Left ventricle myocardium superior (tissue), 1 donor: ENCODE results near the gene BAHD1. TPM values are rescaled to one million over a fixed set of nuclear protein-coding genes. Genes with fewer than 3 reads are reported as not detected.

ENCODE experiments used
- ATAC-seq: fragments of 200-7000 bp; cut with Tn5 transposase; one replicate; pipeline ENCODE4 v1.9.1; 2020; ENCODE audit warnings: mild to moderate bottlenecking, moderate library complexity
- DNase-seq: peaks from one replicate; pipeline ENCODE4 v3.0.0-alpha.2; 2020
- intact Hi-C: fragments of 100-400 bp; cut with micrococcal nuclease; formaldehyde crosslinking; loops from one replicate; pipeline ENCODE4 v1.11.0; 2022
- total RNA-seq: library from RNA; stranded (reverse); fragmentation: NEBNext Ultra II Directional; extraction: Animal tissue kit (Norgen Biotek cat#: 25700); gene quantifications from one replicate; pipeline ENCODE4 v1.2.1, GENCODE V29; 2021
- donor health status: DM: no; HTN: yes; CAD: no; lungs with severe emphysema.

BAHD1 gene
- total RNA-seq, 1 donor from 2014 or later: 18.1 TPM

GRCh38 chr15:40420793-40421192 is 20.0 kb upstream of the BAHD1 start:
- ATAC-seq (peak; percentile 44), DNase-seq (peak; percentile 65)
- intact Hi-C loops: loop anchor here (10.0 kb wide), 1 partner anchor 136 kb away; the partner anchor contains the start of gene ANKRD63

- DNase-seq: peak; percentile 89
- intact Hi-C loops: loop anchor here (10.0 kb wide), 1 partner anchor 137 kb away; the partner anchor contains the start of gene ANKRD63
- ATAC-seq: peak; percentile 88
Observed at GRCh38 chr15:40421246-40422157, 19.3 kb upstream of the BAHD1 start.

- ATAC-seq (no peak), DNase-seq (no peak)
- intact Hi-C loops: loop anchor here (10.0 kb wide), 1 partner anchor 140 kb away; the partner anchor contains the start of gene ANKRD63
Observed at GRCh38 chr15:40424483-40425115, 16.2 kb upstream of the BAHD1 start.

- intact Hi-C loops: loop anchor here (10.0 kb wide), 1 partner anchor 141 kb away; the partner anchor contains the start of gene ANKRD63
- ATAC-seq: no peak
- no peak for DNase-seq
Observed at GRCh38 chr15:40425681-40426080, 15.1 kb upstream of the BAHD1 start.

- DNase-seq: no peak
- no peak for ATAC-seq
- intact Hi-C loops: loop anchor here (10.0 kb wide), 1 partner anchor 142 kb away; the partner anchor contains the start of gene ANKRD63
Observed at GRCh38 chr15:40427188-40427587, 13.6 kb upstream of the BAHD1 start.

- no peak for DNase-seq
- intact Hi-C loops: loop anchor here (10.0 kb wide), 1 partner anchor 143 kb away; the partner anchor contains the start of gene ANKRD63
- ATAC-seq: no peak
Observed at GRCh38 chr15:40428185-40428584, 12.6 kb upstream of the BAHD1 start.

GRCh38 chr15:40429068-40429710 is 11.6 kb upstream of the BAHD1 start:
- DNase-seq: no peak
- intact Hi-C loops: loop anchor here (10.0 kb wide), 1 partner anchor 144 kb away; the partner anchor contains the start of gene ANKRD63
- no peak for ATAC-seq

GRCh38 chr15:40430271-40430805 is 10.4 kb upstream of the BAHD1 start:
- ATAC-seq: no peak
- intact Hi-C loops: no loop called here
- DNase-seq: no peak

GRCh38 chr15:40435023-40435709 is 5.6 kb upstream of the BAHD1 start:
- ATAC-seq (no peak), DNase-seq (no peak)
- intact Hi-C loops: no loop called here

GRCh38 chr15:40435710-40436089 is 5.1 kb upstream of the BAHD1 start:
- no peak for ATAC-seq
- intact Hi-C loops: no loop called here
- no peak for DNase-seq

- ATAC-seq (no peak), DNase-seq (no peak)
- intact Hi-C loops: no loop called here
Observed at GRCh38 chr15:40436116-40436891, 4.4 kb upstream of the BAHD1 start.

- intact Hi-C loops: no loop called here
- DNase-seq: no peak
- no peak for ATAC-seq
Observed at GRCh38 chr15:40436892-40437751, 3.6 kb upstream of the BAHD1 start.

GRCh38 chr15:40437752-40438687 is 2.7 kb upstream of the BAHD1 start:
- ATAC-seq: no peak
- DNase-seq: no peak
- intact Hi-C loops: no loop called here

GRCh38 chr15:40438712-40439111 is 2.0 kb upstream of the BAHD1 start:
- ATAC-seq: peak; percentile 3
- intact Hi-C loops: no loop called here
- peak; percentile 54 for DNase-seq

- ATAC-seq (peak; percentile 8), DNase-seq (no peak)
- intact Hi-C loops: no loop called here
Observed at GRCh38 chr15:40439461-40439959, 1.2 kb upstream of the BAHD1 start.
